Suprapubic skin (tissue), 4 donors: Measurements from ENCODE around the gene BCAS1.

Source experiments
- CTCF ChIP-seq, 2 donors: fragments of 200-600 bp in 1 of 2; fragments of 450-650 bp in 1 of 2; sonication (generic) in 1 of 2; IDR thresholded peaks; one replicate each; pipeline ENCODE4 v1.5.1; 2016 to 2019; ENCODE audit warnings: antibody characterized with exemption in 2 of 2, mild to moderate bottlenecking in 1 of 2, moderate library complexity in 1 of 2
- EP300 ChIP-seq: sonication (generic); formaldehyde crosslinking; IDR thresholded peaks from one replicate; pipeline ENCODE4 v1.6.1; 2017; ENCODE audit warnings: antibody characterized with exemption
- POLR2A ChIP-seq, 2 donors: fragments of 450-650 bp; IDR thresholded peaks; one replicate each; pipeline ENCODE4 v1.6.1; 2017; ENCODE audit warnings: antibody characterized with exemption in 2 of 2, mild to moderate bottlenecking in 2 of 2, moderate library complexity in 2 of 2
- POLR2AphosphoS5 ChIP-seq, 3 donors: sonication (generic); formaldehyde crosslinking; IDR thresholded peaks; one replicate each; pipeline ENCODE4 v1.6.1; 2017; ENCODE audit warnings: antibody characterized with exemption in 3 of 3

- TF ChIP-seq CTCF (IDR thresholded peaks at IDR 0.05) (no peak), POLR2A (IDR thresholded peaks at IDR 0.05) (no peak), EP300 (no peak), POLR2AphosphoS5 (IDR thresholded peaks at IDR 0.05) (no peak)
Measured at GRCh38 chr20:53898556-53898931, 171.8 kb downstream of the BCAS1 start.
